ENCODE results near the gene ISCU. TPM values are rescaled to one million over a fixed set of nuclear protein-coding genes. Genes with fewer than 3 reads are reported as not detected.

The ISCU gene
- total and polyA plus RNA-seq, 9 of the 15 experiments (the other 6 are each of a cell fraction or from before 2014, with no cell fraction given), result 15.9 to 92.5 (median 77.3) TPM

DNA sequence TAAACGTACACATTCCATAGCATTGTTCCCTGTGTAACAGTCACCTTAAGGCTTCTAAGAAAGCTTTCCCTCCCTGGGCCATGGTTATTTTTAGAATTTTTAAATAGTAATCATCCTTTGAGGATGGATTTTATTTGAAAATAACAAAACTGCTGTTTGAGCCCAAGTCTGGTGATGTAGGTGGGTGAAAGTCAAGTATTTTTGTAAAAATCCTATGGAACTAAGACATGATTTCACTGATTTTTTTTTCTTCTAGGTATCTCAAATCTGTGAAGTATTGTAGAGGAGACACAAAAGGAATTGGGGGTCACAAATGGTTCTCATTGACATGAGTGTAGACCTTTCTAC, 1.4 kb downstream of the ISCU start (continued):
- TF ChIP-seq HOXB6 (CRISPR knock-in tag; IDR thresholded peaks at IDR 0.05; ENCODE audit: borderline replicate concordance) (no peak), ZNF253 (CRISPR knock-in tag; conservative IDR thresholded peaks at IDR 0.05) (no peak), LCOR (CRISPR knock-in tag; IDR thresholded peaks at IDR 0.05) (no peak), HDAC3 (IDR thresholded peaks at IDR 0.05; ENCODE audit: borderline replicate concordance, partially characterized antibody) (peak; percentile 0), SMARCA4 (IDR thresholded peaks at IDR 0.05) (0 out of 2 replicates have a peak, but pooled peaks have one; percentile 1), ZNF589 (CRISPR knock-in tag; IDR thresholded peaks at IDR 0.05; ENCODE audit: low read depth) (0 out of 2 replicates have a peak, but pooled peaks have one; percentile 21), POLR2H (tag; IDR thresholded peaks at IDR 0.05; ENCODE audit: low read depth) (peak; percentile 75; the same call in 1 of the 2 replicates), ZNF232 (CRISPR knock-in tag; IDR thresholded peaks at IDR 0.05) (no peak), ZC3H11A (IDR thresholded peaks at IDR 0.05; ENCODE audit: low read depth, low read length) (no peak), ARNT (IDR thresholded peaks at IDR 0.05) (0 out of 4 replicates have a peak, but pooled peaks of 1 of the 2 experiments have one; percentile 16), E2F3 (CRISPR knock-in tag; IDR thresholded peaks at IDR 0.05) (no peak), ZNF695 (CRISPR knock-in tag; IDR thresholded peaks at IDR 0.05) (no peak), FOXJ2 (tag; IDR thresholded peaks at IDR 0.05) (peak; percentile 65; the same call in 1 of the 2 replicates), GABPA (tag; conservative IDR thresholded peaks at IDR 0.05; ENCODE audit: low read depth) (peak; percentile 14; the same call in 1 of the 2 replicates), EP300 (IDR thresholded peaks at IDR 0.05; ENCODE audit: low read length) (no peak), ZNF124 (CRISPR knock-in tag; IDR thresholded peaks at IDR 0.05) (no peak), MTA3 (IDR thresholded peaks at IDR 0.05; ENCODE audit: borderline replicate concordance) (0 out of 2 replicates have a peak, but pooled peaks have one; percentile 13), NR2C1 (IDR thresholded peaks at IDR 0.05) (no peak), NR2C1 (tag; IDR thresholded peaks at IDR 0.05) (peak; percentile 3; the same call in 1 of the 2 replicates), GATAD2B (IDR thresholded peaks at IDR 0.05; ENCODE audit: borderline replicate concordance) (no peak), CEBPG (CRISPR knock-in tag; IDR thresholded peaks at IDR 0.05) (no peak), CEBPG (tag; conservative IDR thresholded peaks at IDR 0.05 in 1 of 2, IDR thresholded peaks at IDR 0.05 in 1 of 2) (peak in 1 of 2 experiments; percentile 3; a peak in 1 of 4 replicates)
